HFF-Myc (cell line): ENCODE data around the gene WDFY2.

Experiments used
- DNase-seq: peaks from one replicate; pipeline ENCODE4 v3.0.0-alpha.2; 2011; ENCODE audit warnings: low read depth; ENCODE audit errors: extremely low read depth
- H3K4me3 ChIP-seq: replicated peaks from 2 replicates; pipeline ENCODE4 v1.5.1; 2011; ENCODE audit warnings: low read depth, mild to moderate bottlenecking, control low read depth, low read length
- CTCF ChIP-seq: IDR thresholded peaks from 2 replicates; pipeline ENCODE4 v1.5.1; 2012; ENCODE audit warnings: mild to moderate bottlenecking, low read depth, low read length, control low read depth; ENCODE audit errors: missing control alignments

The WDFY2 gene

DNA sequence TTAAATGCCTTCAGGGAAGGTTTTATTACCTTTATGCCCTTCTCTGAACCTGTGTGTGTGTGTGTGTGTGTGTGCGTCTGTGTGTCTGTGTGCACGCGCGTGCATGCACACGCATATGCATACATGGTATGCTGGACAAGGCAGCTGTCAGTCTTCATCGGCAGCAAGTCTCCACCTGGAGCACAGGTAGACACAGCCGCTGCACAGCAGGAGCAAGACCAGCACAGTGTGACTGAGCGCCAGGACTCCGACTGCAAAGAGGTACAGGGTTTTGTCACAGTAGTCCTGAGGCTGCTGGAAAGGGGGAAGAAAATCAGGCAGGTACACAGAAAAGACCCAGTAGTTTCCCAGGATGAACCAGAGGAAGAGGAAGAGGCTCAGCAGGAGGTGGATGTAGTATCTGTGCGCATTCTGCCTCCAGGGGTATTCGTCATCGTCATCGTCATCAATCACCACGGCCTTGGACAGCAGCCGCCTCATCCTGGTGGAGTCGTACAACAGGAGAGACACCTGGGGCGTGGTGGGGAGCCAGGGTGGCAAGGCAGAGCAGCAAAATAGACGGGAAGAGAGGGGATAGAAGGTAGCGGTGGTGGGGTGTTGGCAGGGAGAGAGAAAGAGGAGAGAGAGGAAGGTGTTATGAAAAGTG is 232.5 kb downstream of the WDFY2 start:
- H3K4me3 ChIP-seq: no peak overlapping the region
- TF ChIP-seq CTCF: no peak
- DNase-seq: no peak
